SK-N-SH treated with all-trans-retinoic acid at 6 μM for 48 hours (cell line): Measurements from ENCODE around the gene CDC42SE1.

Experiments used
- RARB ChIP-seq: fragments of 250-450 bp; sonication (Bioruptor Pico); IDR thresholded peaks from 2 replicates; pipeline ENCODE4 v1.8.0; 2021; ENCODE audit warnings: mild to moderate bottlenecking, moderate library complexity
- TCF4 ChIP-seq: fragments of 250-450 bp; sonication (Bioruptor Pico); IDR thresholded peaks from 2 replicates; pipeline ENCODE4 v1.8.0; 2021; ENCODE audit warnings: mild to moderate bottlenecking, moderate library complexity, borderline replicate concordance
- ZC3H10 ChIP-seq: fragments of 250-450 bp; sonication (Bioruptor Pico); IDR thresholded peaks from 2 replicates; pipeline ENCODE4 v1.5.1; 2021; ENCODE audit warnings: mild to moderate bottlenecking, moderate library complexity

GRCh38 chr1:151003180-151003579 is 56.2 kb downstream of the CDC42SE1 start:
- TF ChIP-seq TCF4 (no peak), ZC3H10 (CRISPR knock-in tag) (no peak), RARB (CRISPR knock-in tag) (no peak)
